Lower leg skin (tissue), 3 donors: ENCODE results near the gene FBXO27.

ENCODE experiments used
- POLR2A ChIP-seq, 2 donors: fragments of 450-650 bp; IDR thresholded peaks; one replicate each; pipeline ENCODE4 v1.6.1; 2016 to 2017; ENCODE audit warnings: antibody characterized with exemption in 2 of 2, mild to moderate bottlenecking in 1 of 2, moderate library complexity in 1 of 2
- TF ChIP-seq, protein P1 (sequence below), 3 donors: fragments of 450-650 bp; IDR thresholded peaks; one replicate each; pipeline ENCODE4 v1.5.1; 2016; ENCODE audit warnings: antibody characterized with exemption in 3 of 3, mild to moderate bottlenecking in 3 of 3, moderate library complexity in 2 of 3

DNA sequence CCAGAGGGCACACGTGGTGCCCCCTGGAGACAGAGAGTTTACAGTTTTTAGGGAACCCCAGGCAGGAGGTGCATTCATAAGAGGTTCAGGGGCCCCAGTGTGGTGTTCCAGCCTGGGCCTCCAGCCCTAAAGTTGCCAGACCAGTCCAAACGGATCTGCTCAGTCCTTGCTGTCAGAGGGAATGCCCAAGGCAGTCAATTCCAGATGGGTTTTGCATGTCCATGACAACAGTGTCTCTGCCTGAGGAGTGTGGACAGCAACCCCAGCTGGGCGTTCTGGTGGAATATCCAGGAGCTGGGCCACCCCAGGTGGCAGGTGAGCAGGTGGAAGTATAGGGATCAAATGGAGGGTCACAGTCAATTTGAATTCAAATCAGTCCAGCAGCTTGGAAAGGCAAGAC, 25.3 kb downstream of the FBXO27 start:
- no peak for TF ChIP-seq POLR2A (IDR thresholded peaks at IDR 0.05)
- TF ChIP-seq, protein P1, sequence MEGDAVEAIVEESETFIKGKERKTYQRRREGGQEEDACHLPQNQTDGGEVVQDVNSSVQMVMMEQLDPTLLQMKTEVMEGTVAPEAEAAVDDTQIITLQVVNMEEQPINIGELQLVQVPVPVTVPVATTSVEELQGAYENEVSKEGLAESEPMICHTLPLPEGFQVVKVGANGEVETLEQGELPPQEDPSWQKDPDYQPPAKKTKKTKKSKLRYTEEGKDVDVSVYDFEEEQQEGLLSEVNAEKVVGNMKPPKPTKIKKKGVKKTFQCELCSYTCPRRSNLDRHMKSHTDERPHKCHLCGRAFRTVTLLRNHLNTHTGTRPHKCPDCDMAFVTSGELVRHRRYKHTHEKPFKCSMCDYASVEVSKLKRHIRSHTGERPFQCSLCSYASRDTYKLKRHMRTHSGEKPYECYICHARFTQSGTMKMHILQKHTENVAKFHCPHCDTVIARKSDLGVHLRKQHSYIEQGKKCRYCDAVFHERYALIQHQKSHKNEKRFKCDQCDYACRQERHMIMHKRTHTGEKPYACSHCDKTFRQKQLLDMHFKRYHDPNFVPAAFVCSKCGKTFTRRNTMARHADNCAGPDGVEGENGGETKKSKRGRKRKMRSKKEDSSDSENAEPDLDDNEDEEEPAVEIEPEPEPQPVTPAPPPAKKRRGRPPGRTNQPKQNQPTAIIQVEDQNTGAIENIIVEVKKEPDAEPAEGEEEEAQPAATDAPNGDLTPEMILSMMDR (IDR thresholded peaks at IDR 0.05), result no peak
